Heart left ventricle (tissue), 13 donors: ENCODE results near the gene SIX2.
A peak's percentile ranks its signal among the peaks of the same experiment; 100 is the strongest.

Experiments
- CTCF ChIP-seq, 12 donors: fragments of 200-600 bp; sonication (generic) in 4 of 12; IDR thresholded peaks; one replicate each; pipeline versions ENCODE4 v1.5.0 to v1.8.0; 2018 to 2022; ENCODE audit warnings: antibody characterized with exemption in 12 of 12, mild to moderate bottlenecking in 5 of 12
- POLR2A ChIP-seq, 2 donors: fragments of 450-650 bp; IDR thresholded peaks; one replicate each; pipeline ENCODE4 v1.6.1; 2017; ENCODE audit warnings: antibody characterized with exemption in 2 of 2, mild to moderate bottlenecking in 2 of 2, moderate library complexity in 2 of 2
- donor health status: ischemic (EF 13 %, LVEDD 7.1; RV severe dilation, severe dysfunction).
- donor health status: DM: no; HTN: yes; CAD: no.
- donor health status: DM: no; HTN: no; CAD: no.
- donor health status: ischemic (EF 25% LVEDD 6.9; RV normal size, moderate dysfunction).
- donor health status: ischemic (EF 25% LVEDD 5.7; RV mildly dilated, moderate dysfunction).
- donor health status: ischemic (EF 35%, LVEDD 5.7; RV mildly dilated, moderate dysfunction).
- donor health status: nonischemic (EF 11% LVEDD 7.7; RV severe dilation, severe dysfunction).
- donor health status: DM: yes; HTN: yes; CAD: no.
- donor health status: PGD.
- donor health status: ischemic (EF 29% LVEDD 5.4; RV normal size, mild dysfunction).
- donor health status: nonischemic (EF 23%, LVEDD 6.1; RV moderate dilation, normal function).

- TF ChIP-seq POLR2A (IDR thresholded peaks at IDR 0.05) (no peak), CTCF (IDR thresholded peaks at IDR 0.05) (peak; percentile 72 to 95 (median 85))
These were observed 27.5 kb downstream of the SIX2 start for GRCh38 chr2:44981714-44982108.
